Fibroblast of lung (primary cell): Measurements from ENCODE around the gene RAD51AP1.

Experiments
- EZH2 ChIP-seq: IDR thresholded peaks from 2 replicates; pipeline ENCODE4 v1.5.1; 2012; ENCODE audit warnings: low read length, control low read depth, mild to moderate bottlenecking; ENCODE audit errors: missing control alignments
- TF ChIP-seq, protein P1 (sequence below), 2 donors: IDR thresholded peaks in 1 of 2; conservative IDR thresholded peaks in 1 of 2; 1 replicate in 1 of 2; 2 replicates in 1 of 2; pipeline ENCODE4 v1.5.1; 2011 to 2012; ENCODE audit warnings: low read length in 2 of 2, control low read depth in 1 of 2, inconsistent platforms in 1 of 2, low read depth in 1 of 2, mild to moderate bottlenecking in 1 of 2

DNA sequence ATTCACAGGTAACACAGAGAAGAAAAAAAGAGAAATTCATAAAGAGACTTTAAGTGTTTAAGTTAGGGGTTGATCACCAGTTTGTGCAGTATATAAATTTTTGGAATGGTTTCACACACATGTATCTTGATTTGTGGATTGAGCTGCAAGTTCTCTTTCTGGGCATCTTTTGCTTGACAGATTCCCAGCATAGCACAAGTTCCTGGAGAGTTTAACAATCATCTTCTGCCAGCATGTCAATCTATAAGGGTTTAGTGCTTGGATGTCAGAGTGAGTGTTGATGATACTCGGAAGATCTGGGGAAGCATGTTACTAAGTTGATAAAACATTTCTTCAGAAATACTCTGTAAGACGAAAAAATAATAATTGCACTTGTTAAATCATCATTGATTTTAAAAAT is 49.1 kb upstream of the RAD51AP1 start:
- TF ChIP-seq, protein P1, sequence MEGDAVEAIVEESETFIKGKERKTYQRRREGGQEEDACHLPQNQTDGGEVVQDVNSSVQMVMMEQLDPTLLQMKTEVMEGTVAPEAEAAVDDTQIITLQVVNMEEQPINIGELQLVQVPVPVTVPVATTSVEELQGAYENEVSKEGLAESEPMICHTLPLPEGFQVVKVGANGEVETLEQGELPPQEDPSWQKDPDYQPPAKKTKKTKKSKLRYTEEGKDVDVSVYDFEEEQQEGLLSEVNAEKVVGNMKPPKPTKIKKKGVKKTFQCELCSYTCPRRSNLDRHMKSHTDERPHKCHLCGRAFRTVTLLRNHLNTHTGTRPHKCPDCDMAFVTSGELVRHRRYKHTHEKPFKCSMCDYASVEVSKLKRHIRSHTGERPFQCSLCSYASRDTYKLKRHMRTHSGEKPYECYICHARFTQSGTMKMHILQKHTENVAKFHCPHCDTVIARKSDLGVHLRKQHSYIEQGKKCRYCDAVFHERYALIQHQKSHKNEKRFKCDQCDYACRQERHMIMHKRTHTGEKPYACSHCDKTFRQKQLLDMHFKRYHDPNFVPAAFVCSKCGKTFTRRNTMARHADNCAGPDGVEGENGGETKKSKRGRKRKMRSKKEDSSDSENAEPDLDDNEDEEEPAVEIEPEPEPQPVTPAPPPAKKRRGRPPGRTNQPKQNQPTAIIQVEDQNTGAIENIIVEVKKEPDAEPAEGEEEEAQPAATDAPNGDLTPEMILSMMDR (conservative IDR thresholded peaks at IDR 0.05 in 1 of 2, IDR thresholded peaks at IDR 0.05 in 1 of 2; ENCODE audit: low read depth in 1 of 2, low read length in 2 of 2) = no peak
- TF ChIP-seq EZH2 = no peak
